PFSK-1 (cell line): ENCODE results near the gene ANKRD6.

ENCODE experiments used
- FOXP2 ChIP-seq: optimal IDR thresholded peaks from 2 replicates; pipeline ENCODE3; 2011; ENCODE audit warnings: borderline replicate concordance, control low read depth, inconsistent platforms; ENCODE audit not compliant: insufficient read depth; ENCODE audit errors: extremely low read length, extremely low read depth
- POLR2AphosphoS5 ChIP-seq: IDR thresholded peaks from 2 replicates; pipeline ENCODE4 v1.6.1; 2012; ENCODE audit warnings: low read depth, mild to moderate bottlenecking, control low read depth, low read length, moderate library complexity
- SIN3A ChIP-seq: IDR thresholded peaks from 2 replicates; pipeline ENCODE4 v1.6.1; 2012; ENCODE audit warnings: mild to moderate bottlenecking, low read length, moderate library complexity, borderline replicate concordance; ENCODE audit not compliant: insufficient read depth
- TAF1 ChIP-seq: IDR thresholded peaks from 2 replicates; pipeline ENCODE4 v1.6.1; 2012; ENCODE audit warnings: low read length, control low read depth, borderline replicate concordance; ENCODE audit not compliant: insufficient read depth
- TF ChIP-seq, protein P1 (sequence below), 2 experiments: IDR thresholded peaks; 2 replicates each; pipeline versions ENCODE4 v1.6.1 to v1.8.0; 2011 to 2012; ENCODE audit warnings: low read depth in 2 of 2, low read length in 2 of 2, control low read depth in 1 of 2, inconsistent platforms in 1 of 2, mild to moderate bottlenecking in 1 of 2, moderate library complexity in 1 of 2; ENCODE audit not compliant: insufficient read depth in 1 of 2

ANKRD6 gene

DNA sequence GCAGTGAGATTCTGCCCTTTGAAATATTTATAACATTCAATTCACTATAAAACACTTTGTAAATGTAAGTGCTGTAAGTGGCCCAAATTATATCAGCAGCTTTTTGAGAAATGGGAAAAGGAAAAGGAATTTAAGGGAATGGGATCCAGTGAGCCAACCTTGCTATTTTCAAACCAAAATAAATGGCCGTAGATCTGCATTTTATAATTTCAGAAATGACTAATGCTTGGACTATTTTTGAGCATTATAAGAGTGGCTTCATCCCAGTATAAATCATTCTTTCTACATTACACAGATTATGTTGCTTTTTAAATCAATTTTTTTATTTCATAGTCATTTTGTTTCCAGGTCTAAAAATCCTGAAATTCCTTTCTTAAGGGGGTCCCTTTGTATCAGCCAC, 49.2 kb downstream of the ANKRD6 start:
- TF ChIP-seq FOXP2 = no peak
- TF ChIP-seq, protein P1, sequence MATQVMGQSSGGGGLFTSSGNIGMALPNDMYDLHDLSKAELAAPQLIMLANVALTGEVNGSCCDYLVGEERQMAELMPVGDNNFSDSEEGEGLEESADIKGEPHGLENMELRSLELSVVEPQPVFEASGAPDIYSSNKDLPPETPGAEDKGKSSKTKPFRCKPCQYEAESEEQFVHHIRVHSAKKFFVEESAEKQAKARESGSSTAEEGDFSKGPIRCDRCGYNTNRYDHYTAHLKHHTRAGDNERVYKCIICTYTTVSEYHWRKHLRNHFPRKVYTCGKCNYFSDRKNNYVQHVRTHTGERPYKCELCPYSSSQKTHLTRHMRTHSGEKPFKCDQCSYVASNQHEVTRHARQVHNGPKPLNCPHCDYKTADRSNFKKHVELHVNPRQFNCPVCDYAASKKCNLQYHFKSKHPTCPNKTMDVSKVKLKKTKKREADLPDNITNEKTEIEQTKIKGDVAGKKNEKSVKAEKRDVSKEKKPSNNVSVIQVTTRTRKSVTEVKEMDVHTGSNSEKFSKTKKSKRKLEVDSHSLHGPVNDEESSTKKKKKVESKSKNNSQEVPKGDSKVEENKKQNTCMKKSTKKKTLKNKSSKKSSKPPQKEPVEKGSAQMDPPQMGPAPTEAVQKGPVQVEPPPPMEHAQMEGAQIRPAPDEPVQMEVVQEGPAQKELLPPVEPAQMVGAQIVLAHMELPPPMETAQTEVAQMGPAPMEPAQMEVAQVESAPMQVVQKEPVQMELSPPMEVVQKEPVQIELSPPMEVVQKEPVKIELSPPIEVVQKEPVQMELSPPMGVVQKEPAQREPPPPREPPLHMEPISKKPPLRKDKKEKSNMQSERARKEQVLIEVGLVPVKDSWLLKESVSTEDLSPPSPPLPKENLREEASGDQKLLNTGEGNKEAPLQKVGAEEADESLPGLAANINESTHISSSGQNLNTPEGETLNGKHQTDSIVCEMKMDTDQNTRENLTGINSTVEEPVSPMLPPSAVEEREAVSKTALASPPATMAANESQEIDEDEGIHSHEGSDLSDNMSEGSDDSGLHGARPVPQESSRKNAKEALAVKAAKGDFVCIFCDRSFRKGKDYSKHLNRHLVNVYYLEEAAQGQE (IDR thresholded peaks at IDR 0.05; ENCODE audit: insufficient read depth in 1 of 2, low read depth in 2 of 2, low read length in 2 of 2) = no peak
- no peak for TF ChIP-seq POLR2AphosphoS5
- TF ChIP-seq TAF1 = no peak
- TF ChIP-seq SIN3A = no peak

DNA sequence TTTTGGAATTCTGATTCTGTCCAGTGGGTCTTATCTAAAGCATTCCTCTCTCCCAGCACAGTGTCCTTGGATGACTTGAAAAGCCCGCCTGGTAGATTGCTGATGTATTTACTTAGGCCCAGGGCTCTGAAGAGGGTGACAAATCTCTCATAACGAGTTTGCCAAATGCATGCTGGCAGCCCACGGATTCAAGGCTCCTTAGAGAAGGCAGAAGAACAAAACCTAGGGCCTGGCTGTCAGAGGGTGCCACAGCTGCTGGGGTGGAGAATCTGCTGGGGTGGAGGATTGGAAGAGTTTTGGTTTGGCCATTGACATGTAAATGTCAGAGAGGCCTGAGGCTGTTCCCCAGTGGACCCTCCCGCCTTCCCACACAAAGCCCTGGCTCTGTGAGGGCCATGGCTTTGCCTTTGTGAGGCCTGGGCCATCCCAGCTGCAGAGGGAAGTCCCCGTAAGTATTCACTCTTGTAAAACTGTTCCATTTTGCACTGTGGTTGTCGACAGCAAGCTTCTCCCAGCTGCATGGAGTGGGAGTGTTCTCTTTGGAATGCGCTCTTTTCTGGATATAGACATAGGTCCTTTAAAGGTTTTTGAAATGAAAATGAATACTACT, 50.3 kb downstream of the ANKRD6 start:
- no peak for TF ChIP-seq POLR2AphosphoS5
- TF ChIP-seq, protein P1 (IDR thresholded peaks at IDR 0.05; ENCODE audit: insufficient read depth in 1 of 2, low read depth in 2 of 2, low read length in 2 of 2) = no peak
- TF ChIP-seq TAF1 = no peak
- no peak for TF ChIP-seq FOXP2
- TF ChIP-seq SIN3A = no peak

DNA sequence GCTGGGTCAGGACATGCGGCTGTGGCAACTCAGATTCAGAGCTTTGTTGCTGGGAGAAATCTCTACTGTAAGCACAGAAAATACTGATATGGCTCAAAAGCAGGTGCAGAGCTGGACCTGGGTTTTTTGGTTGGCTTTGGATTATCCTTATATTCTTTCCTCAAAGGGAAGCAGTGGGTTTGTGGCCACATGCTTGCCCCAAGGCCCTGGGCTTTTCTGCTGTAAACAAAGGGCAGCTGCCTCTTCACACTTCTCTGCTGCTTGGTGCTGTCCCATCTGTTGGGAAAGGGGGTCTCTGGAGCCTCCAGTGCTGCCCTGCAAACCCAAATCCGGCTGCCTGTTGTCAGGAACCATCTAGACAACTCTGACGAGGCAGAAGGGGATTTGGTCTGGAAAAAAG, 52.4 kb downstream of the ANKRD6 start:
- TF ChIP-seq FOXP2 = no peak
- no peak for TF ChIP-seq SIN3A
- TF ChIP-seq, protein P1 (IDR thresholded peaks at IDR 0.05; ENCODE audit: insufficient read depth in 1 of 2, low read depth in 2 of 2, low read length in 2 of 2) = no peak
- no peak for TF ChIP-seq TAF1
- no peak for TF ChIP-seq POLR2AphosphoS5

DNA sequence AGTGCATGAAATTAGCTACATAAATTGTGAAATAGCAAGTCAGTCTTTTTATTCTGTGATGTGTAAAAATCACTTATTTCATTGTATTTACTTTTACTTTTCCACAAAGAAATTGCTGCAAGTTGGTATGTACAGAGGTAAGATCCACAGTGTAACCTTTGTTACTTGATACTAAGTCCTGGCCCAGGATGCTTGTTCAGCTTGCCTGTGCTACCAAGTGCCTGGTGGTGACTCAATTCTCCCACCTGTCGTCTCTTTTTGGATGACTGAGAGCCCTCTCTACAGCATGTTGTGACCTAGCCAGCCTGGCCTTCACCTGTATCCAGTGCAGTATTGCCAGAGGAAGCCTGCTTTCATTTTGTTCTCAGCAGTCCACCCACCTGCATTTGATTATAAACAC, 54.9 kb downstream of the ANKRD6 start:
- TF ChIP-seq TAF1 (no peak), FOXP2 (no peak), POLR2AphosphoS5 (no peak), SIN3A (no peak)
- TF ChIP-seq, protein P1 (IDR thresholded peaks at IDR 0.05; ENCODE audit: insufficient read depth in 1 of 2, low read depth in 2 of 2, low read length in 2 of 2) = no peak

DNA sequence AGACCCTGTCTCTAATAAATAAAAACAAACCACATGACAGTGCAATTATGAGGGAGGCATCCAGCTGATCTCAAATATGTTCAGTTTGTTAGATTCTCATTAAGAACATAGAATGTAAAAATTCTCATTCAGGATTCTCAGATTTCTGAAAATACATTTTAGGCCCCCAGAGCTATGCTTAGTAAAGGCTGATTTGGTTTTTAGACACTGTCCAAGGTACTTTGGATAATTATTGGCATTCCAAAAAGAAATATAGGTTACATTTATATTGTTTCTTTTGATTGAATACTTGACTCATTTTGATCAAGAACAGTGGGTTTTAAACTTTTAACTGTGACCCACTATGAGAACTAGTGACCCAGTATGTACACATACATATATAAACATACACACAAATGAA, 55.5 kb downstream of the ANKRD6 start:
- TF ChIP-seq FOXP2 (no peak), SIN3A (no peak), TAF1 (no peak), POLR2AphosphoS5 (no peak)
- TF ChIP-seq, protein P1 (IDR thresholded peaks at IDR 0.05; ENCODE audit: insufficient read depth in 1 of 2, low read depth in 2 of 2, low read length in 2 of 2) = no peak
